Measurements from ENCODE around the gene KLRF2. TPM values are rescaled to one million over a fixed set of nuclear protein-coding genes. Genes with fewer than 3 reads are reported as not detected.
A peak's percentile ranks its signal among the peaks of the same experiment; 100 is the strongest.

KLRF2 gene
- total and polyA plus RNA-seq, 5 experiments from 2014 or later: not detected

GRCh38 chr12:9943240-9943639 lies 62.0 kb downstream of the KLRF2 start:
- DNase-seq (peak in 4 of 10 donors; percentile 9 to 67 (median 16)), ATAC-seq (peak; percentile 74 to 76)
- peak overlapping the region; percentile 49 to 79 (median 71) for H3K4me3 Mint-ChIP-seq
- H3K27me3 Mint-ChIP-seq: peaks cover 0 to 2% (median 0%) of the 10 kb centered on the region in 5 donors
- no peaks in the 10 kb centered on the region for H3K9me3 Mint-ChIP-seq
- POLR2A ChIA-PET: no interaction called here
- peak overlapping the region in 4 of 10 donors; percentile 6 to 69 (median 26) for H3K27ac Mint-ChIP-seq
- peaks cover 6 to 33% (median 16%) of the 10 kb centered on the region in 4 donors for H3K4me1 Mint-ChIP-seq
- no peaks in the 10 kb centered on the region for H3K36me3 Mint-ChIP-seq

- DNase-seq (no peak), ATAC-seq (no peak)
- H3K4me3 Mint-ChIP-seq: peak overlapping the region in 9 of 10 donors; percentile 4 to 70 (median 38)
- no peaks in the 10 kb centered on the region for H3K9me3 Mint-ChIP-seq
- no peaks in the 10 kb centered on the region for H3K36me3 Mint-ChIP-seq
- POLR2A ChIA-PET: no interaction called here
- H3K27ac Mint-ChIP-seq: peak overlapping the region in 3 of 10 donors; percentile 27 to 68 (median 31)
- H3K27me3 Mint-ChIP-seq: no peaks in the 10 kb centered on the region
- H3K4me1 Mint-ChIP-seq: peaks cover 11 to 44% (median 27%) of the 10 kb centered on the region in 4 donors
Observed at GRCh38 chr12:9944391-9944790, 63.1 kb downstream of the KLRF2 start.

Other genes with a start within 250 kb of the KLRF2 start
- 100 to 1,000 TPM; 433 to 438 TPM for gene CLEC2D, start 211.8 kb upstream of the KLRF2 start, total RNA-seq
- gene CLEC2D, start 211.8 kb upstream of the KLRF2 start, polyA plus RNA-seq: 100 to 1,000 TPM; 315 to 389 (median 329) TPM
- gene CLECL1, start 148.4 kb upstream of the KLRF2 start, total RNA-seq: under 1 TPM; 0.52 to 0.96 TPM
- gene CLECL1, start 148.4 kb upstream of the KLRF2 start, polyA plus RNA-seq: under 1 TPM in 1 of 3 donors, not detected in 2; 0.35 TPM
- gene CD69, start 120.6 kb upstream of the KLRF2 start, total RNA-seq: 10 to 100 TPM; 30.7 to 34.0 TPM
- 100 to 1,000 TPM in 1 of 3 donors, 10 to 100 TPM in 2; 73.5 to 248 (median 87.9) TPM for gene CD69, start 120.6 kb upstream of the KLRF2 start, polyA plus RNA-seq
- 1 to 10 TPM in 1 of 2 experiments, under 1 TPM in 1; 0.93 to 1.3 TPM for gene KLRF1, start 54.0 kb upstream of the KLRF2 start, total RNA-seq
- 10 to 100 TPM in 1 of 3 donors, under 1 TPM in 2; 0.83 to 83.4 (median 0.92) TPM for gene KLRF1, start 54.0 kb upstream of the KLRF2 start, polyA plus RNA-seq
- 10 to 100 TPM; 85.1 to 95.6 TPM for gene CLEC2B, start 12.1 kb upstream of the KLRF2 start, total RNA-seq
- gene CLEC2B, start 12.1 kb upstream of the KLRF2 start, polyA plus RNA-seq: 10 to 100 TPM; 36.8 to 78.4 (median 41.9) TPM
- not detected for gene CLEC2A, start 50.9 kb downstream of the KLRF2 start, total RNA-seq
- gene CLEC2A, start 50.9 kb downstream of the KLRF2 start, polyA plus RNA-seq: not detected
- not detected for gene CLEC12A, start 89.9 kb downstream of the KLRF2 start, total RNA-seq
- under 1 TPM in 2 of 3 donors, not detected in 1; 0.15 to 0.31 TPM for gene CLEC12A, start 89.9 kb downstream of the KLRF2 start, polyA plus RNA-seq
- gene CLEC1B, start 117.6 kb downstream of the KLRF2 start, total RNA-seq: not detected
- gene CLEC1B, start 117.6 kb downstream of the KLRF2 start, polyA plus RNA-seq: not detected
- not detected for gene CLEC12B, start 129.1 kb downstream of the KLRF2 start, total RNA-seq
- gene CLEC12B, start 129.1 kb downstream of the KLRF2 start, polyA plus RNA-seq: not detected
- gene CLEC9A, start 149.2 kb downstream of the KLRF2 start, total RNA-seq: not detected
- gene CLEC9A, start 149.2 kb downstream of the KLRF2 start, polyA plus RNA-seq: not detected
- gene CLEC1A, start 217.5 kb downstream of the KLRF2 start, total RNA-seq: not detected
- gene CLEC1A, start 217.5 kb downstream of the KLRF2 start, polyA plus RNA-seq: not detected
- gene CLEC7A, start 248.7 kb downstream of the KLRF2 start, total RNA-seq: not detected
- gene CLEC7A, start 248.7 kb downstream of the KLRF2 start, polyA plus RNA-seq: under 1 TPM in 1 of 3 donors, not detected in 2; 0.44 TPM

Data from naive thymus-derived CD8-positive, alpha-beta T cell (primary cell).